Measurements from ENCODE around the gene GIPC3.
"Not testable (repeated sequence)": the region's sequence is repeated elsewhere in the genome, so short reads cannot be mapped to it uniquely, and the experiment has no call there.

GIPC3 gene

GRCh38 chr19:3551792-3552095 is 33.5 kb upstream of the GIPC3 start:
- no peak for DNase-seq

- DNase-seq: no peak
These were observed 30.8 kb upstream of the GIPC3 start for GRCh38 chr19:3554254-3555083.

- no peak for DNase-seq
These were observed 29.4 kb upstream of the GIPC3 start for GRCh38 chr19:3555653-3556422.

GRCh38 chr19:3556423-3556977 is 28.8 kb upstream of the GIPC3 start:
- DNase-seq: no peak

GRCh38 chr19:3556978-3557460 is 28.3 kb upstream of the GIPC3 start:
- DNase-seq: no peak

GRCh38 chr19:3557461-3558248 is 27.6 kb upstream of the GIPC3 start, which contains the start of gene MFSD12:
Gene MFSD12, minus strand, starts transcription at chr19:3557586. Its CDS starts 183 bp downstream, at chr19:3557403.
- DNase-seq: peak; percentile 90

- DNase-seq: no peak
These were observed 21.4 kb upstream of the GIPC3 start for GRCh38 chr19:3563709-3564524.

- peak; percentile 40 for DNase-seq
These were observed 20.1 kb upstream of the GIPC3 start for GRCh38 chr19:3565139-3565538.

- not testable (repeated sequence) for DNase-seq
These were observed 15.2 kb upstream of the GIPC3 start for GRCh38 chr19:3570042-3570441.

- no peak for DNase-seq
These were observed 14.7 kb upstream of the GIPC3 start for GRCh38 chr19:3570606-3571011.

- peak; percentile 100 for DNase-seq
These were observed 13.0 kb upstream of the GIPC3 start for GRCh38 chr19:3572132-3572854.

- DNase-seq: no peak
These were observed 12.5 kb upstream of the GIPC3 start, which contains the start of gene HMG20B for GRCh38 chr19:3572855-3573161. Gene HMG20B, plus strand, starts transcription at chr19:3572944. Its CDS starts 366 bp downstream, at chr19:3573310.

- no peak for DNase-seq
These were observed 12.0 kb upstream of the GIPC3 start for GRCh38 chr19:3573162-3573857.

GRCh38 chr19:3573858-3574637 is 11.2 kb upstream of the GIPC3 start:
- peak; percentile 89 for DNase-seq

- no peak for DNase-seq
These were observed 10.0 kb upstream of the GIPC3 start for GRCh38 chr19:3575260-3575741.

GRCh38 chr19:3575949-3576673 is 9.2 kb upstream of the GIPC3 start:
- no peak for DNase-seq

- peak; percentile 66 for DNase-seq
These were observed 8.4 kb upstream of the GIPC3 start for GRCh38 chr19:3576696-3577443.

GRCh38 chr19:3577723-3578344 is 7.4 kb upstream of the GIPC3 start:
- no peak for DNase-seq
